ENCODE data around the gene LGR6.

The LGR6 gene

GRCh38 chr1:202266061-202266765, 72.6 kb downstream of the LGR6 start:
- no peak for DNase-seq (ENCODE audit: low read depth, low spot score)

DNA sequence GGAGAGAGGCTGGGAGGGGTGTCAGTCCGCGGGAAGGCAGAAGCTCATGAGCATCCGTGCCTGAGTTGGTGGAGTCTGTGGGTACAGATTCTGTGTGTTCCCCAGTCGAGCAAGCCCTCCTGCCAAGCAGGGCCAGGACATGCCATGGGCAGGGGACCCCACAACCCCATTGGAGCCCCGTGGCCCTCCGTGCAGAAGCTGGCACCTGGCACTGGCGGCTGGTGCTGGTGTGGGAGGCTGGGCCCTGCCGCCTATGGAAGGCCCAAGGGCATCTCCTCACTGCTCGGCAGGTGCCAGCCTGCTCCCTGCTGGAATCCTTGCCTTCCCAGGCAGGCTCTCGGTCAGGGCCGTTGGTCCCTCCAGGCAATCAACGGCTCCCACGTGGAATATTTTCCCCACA, 74.4 kb downstream of the LGR6 start:
- no peak for DNase-seq (ENCODE audit: low read depth, low spot score)

- DNase-seq (ENCODE audit: low read depth, low spot score) = no peak
These were observed 75.2 kb downstream of the LGR6 start for GRCh38 chr1:202268817-202269216.

GRCh38 chr1:202270871-202271326, 77.3 kb downstream of the LGR6 start:
- no peak for DNase-seq (ENCODE audit: low read depth, low spot score)

DNA sequence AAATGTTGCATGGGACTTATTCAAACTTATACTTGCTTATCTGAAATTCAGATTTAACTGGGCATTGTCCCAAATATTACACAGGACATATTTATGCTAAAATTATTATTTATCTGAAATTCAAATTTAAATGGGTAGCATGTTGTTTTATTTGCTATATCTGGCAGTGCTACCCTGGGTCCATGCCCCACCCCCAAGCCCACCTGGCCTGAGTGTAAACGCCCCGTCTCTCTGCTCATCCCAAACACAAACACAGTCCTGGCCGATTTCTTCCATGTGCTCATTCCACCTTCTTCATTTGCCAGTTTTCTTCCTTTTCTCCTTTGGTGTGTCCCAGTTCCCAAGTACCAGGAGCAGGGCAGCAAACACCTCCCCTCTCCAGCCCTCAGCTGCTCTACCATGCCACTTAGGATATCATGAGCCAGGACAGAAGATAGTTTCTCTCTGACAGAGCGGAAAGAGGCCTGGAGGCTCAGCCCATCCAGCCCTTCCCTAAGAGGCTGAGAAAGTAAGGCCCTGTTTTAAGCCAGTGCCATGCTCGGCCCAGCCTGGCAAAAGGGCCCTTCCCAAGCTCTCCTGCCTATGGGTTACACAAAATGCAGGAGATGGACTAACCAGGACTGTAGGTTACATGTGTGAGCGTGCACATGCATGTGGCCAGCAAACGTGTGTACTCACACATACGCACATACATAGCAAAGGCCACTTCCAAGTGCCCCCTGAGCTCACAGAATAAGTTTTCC, 78.7 kb downstream of the LGR6 start:
- DNase-seq (ENCODE audit: low read depth, low spot score) = no peak

- peak; percentile 36 for DNase-seq (ENCODE audit: low read depth, low spot score)
These were observed 81.0 kb downstream of the LGR6 start for GRCh38 chr1:202274611-202275010.

DNA sequence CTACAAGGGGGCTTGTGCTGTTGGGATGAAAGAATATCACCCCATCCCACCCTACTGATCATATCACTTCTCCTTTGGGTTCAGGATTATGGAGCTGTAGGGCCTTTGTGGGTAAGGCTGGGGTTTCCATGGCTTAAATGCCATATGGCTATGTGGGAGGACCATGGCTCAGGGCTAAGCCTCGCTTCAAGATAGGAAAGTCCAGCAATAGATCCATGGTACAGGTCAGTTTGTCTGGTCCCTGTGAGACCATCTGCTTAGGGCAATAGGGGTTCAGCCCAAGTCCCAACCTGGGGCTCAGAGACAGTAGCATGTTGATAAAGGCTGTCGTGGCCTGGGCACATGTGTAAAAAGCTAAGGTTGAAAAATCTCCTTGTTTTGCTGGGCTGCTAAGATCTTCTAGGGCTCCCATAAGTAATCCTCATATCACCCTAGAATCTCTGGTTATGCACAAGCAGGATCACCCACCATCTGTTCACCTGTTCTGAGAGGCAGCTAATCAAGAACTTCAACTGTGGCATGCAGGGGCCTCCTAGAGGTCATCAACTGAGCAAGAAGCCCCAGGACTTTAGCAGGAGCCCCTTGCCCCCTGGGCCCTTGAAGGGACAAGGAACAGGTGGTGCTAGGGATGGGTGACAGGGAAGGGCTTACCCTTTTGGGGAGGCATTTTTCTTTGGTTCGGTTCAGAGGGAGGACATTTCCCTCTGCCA, 81.6 kb downstream of the LGR6 start:
- DNase-seq (ENCODE audit: low read depth, low spot score) = no peak

DNA sequence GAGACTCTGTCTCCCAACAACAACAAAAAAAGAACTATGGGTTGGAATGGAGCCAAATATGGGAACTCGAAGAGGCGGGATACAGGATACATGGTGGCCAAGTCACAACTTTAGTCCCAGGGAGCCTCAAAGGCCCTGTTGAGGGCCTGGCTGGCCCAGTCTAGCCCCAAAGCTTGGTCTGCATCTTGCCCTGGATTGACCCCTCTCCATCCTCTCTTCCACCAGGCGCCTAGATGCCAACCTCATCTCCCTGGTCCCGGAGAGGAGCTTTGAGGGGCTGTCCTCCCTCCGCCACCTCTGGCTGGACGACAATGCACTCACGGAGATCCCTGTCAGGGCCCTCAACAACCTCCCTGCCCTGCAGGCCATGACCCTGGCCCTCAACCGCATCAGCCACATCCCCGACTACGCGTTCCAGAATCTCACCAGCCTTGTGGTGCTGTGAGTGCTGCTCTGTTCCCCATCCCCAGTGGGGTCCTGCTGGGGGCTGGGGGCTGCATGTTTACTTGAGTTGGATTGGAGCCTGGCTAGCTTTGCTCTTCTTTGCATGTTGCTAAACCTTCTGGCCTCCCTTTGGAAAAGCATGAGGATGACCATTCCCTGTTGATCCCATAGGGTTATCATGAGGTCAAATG, 82.6 kb downstream of the LGR6 start:
- DNase-seq (ENCODE audit: low read depth, low spot score) = no peak

DNA sequence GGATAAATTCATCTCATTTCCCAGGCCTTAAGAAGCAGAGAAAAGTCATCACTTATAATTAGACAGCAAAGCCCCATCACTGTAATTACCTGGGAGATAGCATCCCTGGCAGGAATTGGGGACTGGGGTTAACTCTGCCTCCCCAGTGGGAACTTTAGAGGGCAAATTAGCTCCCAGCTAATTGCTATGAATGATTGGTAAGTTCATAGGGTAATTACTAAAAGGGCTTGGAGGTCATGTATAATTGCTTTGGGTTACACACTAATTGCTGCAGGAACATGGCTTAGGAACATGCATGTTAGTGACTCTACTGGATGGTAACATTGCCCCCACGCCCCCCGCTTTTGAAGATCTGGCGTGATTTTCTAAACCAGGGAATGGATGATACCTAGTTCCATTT, 83.3 kb downstream of the LGR6 start:
- DNase-seq (ENCODE audit: low read depth, low spot score) = no peak

GRCh38 chr1:202278751-202279150, 85.2 kb downstream of the LGR6 start:
- DNase-seq (ENCODE audit: low read depth, low spot score) = no peak

- no peak for DNase-seq (ENCODE audit: low read depth, low spot score)
These were observed 86.2 kb downstream of the LGR6 start for GRCh38 chr1:202279806-202280205.

- DNase-seq (ENCODE audit: low read depth, low spot score) = no peak
These were observed 87.0 kb downstream of the LGR6 start for GRCh38 chr1:202280595-202280994.

DNA sequence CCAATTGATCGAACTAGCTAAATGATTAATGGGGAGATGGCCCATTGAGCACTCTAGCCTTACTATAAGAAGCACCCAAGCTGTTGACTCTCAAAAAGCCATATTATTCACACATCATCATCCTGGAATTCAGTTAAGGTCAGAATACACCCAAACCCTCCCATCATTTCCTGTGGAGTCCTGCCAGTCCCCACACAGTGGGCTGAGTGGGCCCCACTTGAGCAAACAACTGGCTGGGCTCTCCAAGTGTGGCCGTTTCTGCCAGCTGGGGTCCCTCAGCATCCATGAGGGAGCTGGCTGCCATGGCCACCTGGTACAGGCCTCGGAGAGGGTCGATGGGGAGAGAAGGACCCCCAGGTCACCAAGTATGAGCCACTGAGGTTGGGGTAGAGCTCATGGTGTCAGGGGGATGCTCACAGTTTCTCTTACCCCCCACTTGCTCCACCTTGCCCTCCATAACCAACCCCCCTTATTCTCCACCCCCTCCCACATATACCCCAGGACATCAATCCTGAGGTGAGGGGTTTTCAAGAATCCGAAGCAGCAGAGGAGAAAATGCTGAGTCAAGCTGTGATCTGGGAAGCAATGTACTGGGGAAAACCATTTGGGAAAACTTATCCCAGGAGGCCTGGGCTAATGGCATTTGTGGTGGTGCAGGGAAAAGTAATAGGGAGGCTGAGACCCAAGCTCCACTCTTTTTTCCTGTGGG, 87.9 kb downstream of the LGR6 start:
- DNase-seq (ENCODE audit: low read depth, low spot score) = no peak

- DNase-seq (ENCODE audit: low read depth, low spot score) = no peak
These were observed 88.4 kb downstream of the LGR6 start for GRCh38 chr1:202282025-202282371.

GRCh38 chr1:202282596-202283283, 89.1 kb downstream of the LGR6 start:
- no peak for DNase-seq (ENCODE audit: low read depth, low spot score)

DNA sequence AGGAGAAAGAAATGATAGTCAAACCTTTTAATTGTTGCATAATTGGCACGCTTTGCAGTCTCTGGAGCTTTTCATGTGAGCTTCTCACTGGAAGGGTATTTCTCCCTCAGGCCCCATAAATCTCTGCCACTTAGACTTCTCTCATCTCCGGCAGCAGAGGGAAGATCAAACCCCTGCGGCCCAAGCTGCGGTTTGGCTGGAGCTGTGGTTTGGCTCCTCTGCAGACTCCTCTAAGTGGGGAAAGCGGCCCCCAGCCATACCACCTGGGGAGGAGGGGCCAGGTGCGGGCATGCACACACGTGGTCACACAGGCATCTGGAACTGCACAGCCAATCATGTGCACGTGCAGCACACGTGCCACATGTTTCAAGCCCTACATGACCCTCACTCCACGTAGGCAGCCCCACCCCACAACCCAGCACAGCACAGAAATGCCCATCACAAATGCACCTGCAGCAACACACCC, 89.8 kb downstream of the LGR6 start:
- DNase-seq (ENCODE audit: low read depth, low spot score) = peak; percentile 54

GRCh38 chr1:202283991-202284390, 90.4 kb downstream of the LGR6 start:
- no peak for DNase-seq (ENCODE audit: low read depth, low spot score)

DNA sequence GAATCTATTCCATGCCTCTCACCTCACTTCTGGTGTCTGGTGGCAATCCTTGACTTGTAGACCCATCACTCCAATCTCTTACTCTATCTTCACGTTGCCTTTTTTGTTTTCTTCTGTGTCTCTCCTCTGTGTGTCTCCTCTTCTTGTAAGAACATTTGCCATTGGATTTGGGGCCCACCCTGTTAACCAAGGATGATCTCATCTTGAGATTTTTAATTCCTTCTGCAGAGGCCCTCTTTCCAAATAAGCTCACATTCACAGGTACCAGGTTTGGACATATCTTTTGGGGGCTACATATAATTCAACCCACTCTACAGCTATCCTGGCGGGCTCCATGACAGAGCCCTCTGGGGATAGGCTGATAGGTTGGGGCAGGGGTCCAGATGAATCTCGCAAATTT, 92.3 kb downstream of the LGR6 start:
- DNase-seq (ENCODE audit: low read depth, low spot score) = no peak

GRCh38 chr1:202286622-202287097, 93.1 kb downstream of the LGR6 start:
- no peak for DNase-seq (ENCODE audit: low read depth, low spot score)

DNA sequence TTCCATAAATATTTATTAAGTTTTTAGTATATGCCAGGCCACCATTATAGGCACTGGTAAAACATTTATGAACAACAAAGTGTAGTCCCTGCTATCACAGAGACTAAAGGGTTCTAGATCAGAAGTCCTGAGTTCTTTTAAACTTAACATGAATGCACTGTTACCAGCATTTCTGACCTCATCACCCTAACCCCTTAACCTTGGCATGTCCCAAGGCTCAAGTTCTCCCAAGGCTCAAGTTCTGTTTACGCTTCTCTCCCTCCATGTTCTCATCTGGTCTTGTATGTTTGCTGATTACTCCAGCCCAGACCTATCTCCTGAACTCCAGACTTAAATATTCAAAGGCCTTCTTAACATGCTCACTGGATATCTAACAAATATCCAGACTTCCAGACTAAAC, 93.6 kb downstream of the LGR6 start:
- no peak for DNase-seq (ENCODE audit: low read depth, low spot score)

DNA sequence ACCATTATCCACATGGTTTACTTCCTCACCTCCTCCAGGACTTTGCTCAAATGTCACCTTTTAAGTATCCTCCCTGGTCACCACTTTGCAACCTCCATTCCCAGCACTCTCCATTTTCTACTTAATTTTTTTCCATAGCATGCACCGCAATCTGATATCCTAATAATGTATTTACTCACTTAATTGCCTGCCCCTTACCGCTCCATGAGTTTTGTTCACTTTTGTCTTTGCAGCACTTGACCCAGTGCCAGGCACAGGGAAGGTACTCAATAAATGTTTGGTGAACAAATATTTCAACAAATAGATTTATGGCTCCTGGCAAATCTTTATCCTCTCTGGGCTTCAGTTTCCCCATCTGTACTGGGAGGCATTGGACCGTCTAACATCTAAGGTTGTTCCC, 94.6 kb downstream of the LGR6 start:
- no peak for DNase-seq (ENCODE audit: low read depth, low spot score)

Measured in ELF-1 (cell line).